HG02571 (cell line): ENCODE results near the gene ZNF177.

Experiments used
- ATAC-seq: cut with Tn5 transposase; IDR thresholded peaks from one replicate; pipeline ENCODE4 v1.9.1; 2021; ENCODE audit warnings: mild to moderate bottlenecking, moderate library complexity; ENCODE audit not compliant: unreplicated experiment

The ZNF177 gene

GRCh38 chr19:9427941-9428340 lies 65.1 kb downstream of the ZNF177 start:
- no peak for ATAC-seq

- ATAC-seq: no peak
Observed at GRCh38 chr19:9430444-9430843, 67.6 kb downstream of the ZNF177 start.

GRCh38 chr19:9431475-9431874 lies 68.7 kb downstream of the ZNF177 start:
- no peak for ATAC-seq
